GM12875 (cell line): ENCODE data around the gene ANKDD1B.
"Not testable (repeated sequence)": the region's sequence is repeated elsewhere in the genome, so short reads cannot be mapped to it uniquely, and the experiment has no call there.

Source experiments
- H3K4me3 ChIP-seq: one replicate; pipeline ENCODE4 v1.5.1; 2011; ENCODE audit warnings: low read depth, low read length, control low read depth
- CTCF ChIP-seq: IDR thresholded peaks from 2 replicates; pipeline ENCODE4 v1.5.1; 2011; ENCODE audit warnings: low read depth, mild to moderate bottlenecking, control low read depth, inconsistent platforms, low read length, moderate library complexity, borderline replicate concordance; ENCODE audit not compliant: insufficient read depth

The ANKDD1B gene

GRCh38 chr5:75611311-75612225, at the start of gene ANKDD1B:
Gene ANKDD1B (plus strand): TSS chr5:75611453. CDS start chr5:75611635, 182 bp downstream.
- TF ChIP-seq CTCF = no peak

GRCh38 chr5:75565991-75566709, 45.1 kb upstream of the ANKDD1B start:
- not testable (repeated sequence) for H3K4me3 ChIP-seq

More at GRCh38 chr5:75611311-75612225, at the start of gene ANKDD1B:
- H3K4me3 ChIP-seq = peak within 1 kb of the TSS; percentile 48

GRCh38 chr5:75566710-75567309, 44.4 kb upstream of the ANKDD1B start:
- no peak for TF ChIP-seq CTCF
- H3K4me3 ChIP-seq = no peak overlapping the region

- no peak overlapping the region for H3K4me3 ChIP-seq
- TF ChIP-seq CTCF = no peak
Observed at GRCh38 chr5:75567710-75568109, 43.5 kb upstream of the ANKDD1B start.

GRCh38 chr5:75568202-75568601, 43.1 kb upstream of the ANKDD1B start:
- TF ChIP-seq CTCF = no peak
- H3K4me3 ChIP-seq = no peak overlapping the region

- TF ChIP-seq CTCF = no peak
- no peak overlapping the region for H3K4me3 ChIP-seq
Observed at GRCh38 chr5:75571547-75571946, 39.7 kb upstream of the ANKDD1B start.

- H3K4me3 ChIP-seq = no peak overlapping the region
- TF ChIP-seq CTCF = no peak
Observed at GRCh38 chr5:75574791-75575190, 36.5 kb upstream of the ANKDD1B start.

- not testable (repeated sequence) for H3K4me3 ChIP-seq
Observed at GRCh38 chr5:75578280-75578679, 33.0 kb upstream of the ANKDD1B start.
